Colonic mucosa (tissue), 4 donors: ENCODE results near the gene P2RY6. TPM values are rescaled to one million over a fixed set of nuclear protein-coding genes. Genes with fewer than 3 reads are reported as not detected.

ENCODE experiments used
- DNase-seq: peaks from one replicate; pipeline ENCODE4 v3.0.0-alpha.2; 2020
- H3K27ac ChIP-seq: fragments of 200-600 bp; one replicate; pipeline ENCODE4 v1.8.0; 2021
- H3K27me3 ChIP-seq: fragments of 200-600 bp; one replicate; pipeline ENCODE4 v1.8.0; 2021
- H3K36me3 ChIP-seq: fragments of 200-600 bp; one replicate; pipeline ENCODE4 v1.8.0; 2021
- H3K4me1 ChIP-seq: fragments of 200-600 bp; one replicate; pipeline ENCODE4 v1.8.0; 2021; ENCODE audit warnings: mild to moderate bottlenecking
- H3K4me3 ChIP-seq: fragments of 200-600 bp; one replicate; pipeline ENCODE4 v1.8.0; 2021
- H3K9ac ChIP-seq, 2 donors: one replicate each; pipeline ENCODE4 v1.7.0; 2013; ENCODE audit warnings: control low read depth in 2 of 2, low read depth in 2 of 2, low read length in 2 of 2
- H3K9me3 ChIP-seq: fragments of 200-600 bp; one replicate; pipeline ENCODE4 v1.8.0; 2021
- CTCF ChIP-seq: fragments of 200-600 bp; IDR thresholded peaks from one replicate; pipeline ENCODE4 v1.8.0; 2022; ENCODE audit warnings: antibody characterized with exemption, mild to moderate bottlenecking
- intact Hi-C: fragments of 100-400 bp; cut with DNase I; formaldehyde crosslinking; loops from one replicate; pipeline ENCODE4 v1.14.1; 2022
- total RNA-seq, 2 donors: library from RNA; stranded (reverse); fragmentation: NEBNext Ultra II Directional in 1 of 2; extraction: Animal tissue kit (Norgen Biotek cat#: 25700) in 1 of 2; gene quantifications; one replicate each; pipeline ENCODE4 v1.2.1, GENCODE V29; 2021
- donor health status: healthy.
- donor health status: DM: no; HTN: no; CAD: no.
- donor health status: DM: no; HTN: no; CAD: no.

P2RY6 gene
- total RNA-seq, 2 donors from 2014 or later: 0.91 to 1.4 TPM

- no peaks in the 10 kb centered on the region for H3K9me3 ChIP-seq
- H3K36me3 ChIP-seq: no peaks in the 10 kb centered on the region
- no peaks in the 10 kb centered on the region for H3K27me3 ChIP-seq
- TF ChIP-seq CTCF: no peak
- no peaks in the 10 kb centered on the region for H3K4me1 ChIP-seq
- no peak overlapping the region for H3K27ac ChIP-seq
- H3K4me3 ChIP-seq: no peak overlapping the region
- DNase-seq: no peak
- intact Hi-C loops: no loop called here
- peak overlapping the region in 1 of 2 donors; percentile 19 for H3K9ac ChIP-seq
These were observed 58.5 kb downstream of the P2RY6 start for GRCh38 chr11:73330569-73331093.

DNA sequence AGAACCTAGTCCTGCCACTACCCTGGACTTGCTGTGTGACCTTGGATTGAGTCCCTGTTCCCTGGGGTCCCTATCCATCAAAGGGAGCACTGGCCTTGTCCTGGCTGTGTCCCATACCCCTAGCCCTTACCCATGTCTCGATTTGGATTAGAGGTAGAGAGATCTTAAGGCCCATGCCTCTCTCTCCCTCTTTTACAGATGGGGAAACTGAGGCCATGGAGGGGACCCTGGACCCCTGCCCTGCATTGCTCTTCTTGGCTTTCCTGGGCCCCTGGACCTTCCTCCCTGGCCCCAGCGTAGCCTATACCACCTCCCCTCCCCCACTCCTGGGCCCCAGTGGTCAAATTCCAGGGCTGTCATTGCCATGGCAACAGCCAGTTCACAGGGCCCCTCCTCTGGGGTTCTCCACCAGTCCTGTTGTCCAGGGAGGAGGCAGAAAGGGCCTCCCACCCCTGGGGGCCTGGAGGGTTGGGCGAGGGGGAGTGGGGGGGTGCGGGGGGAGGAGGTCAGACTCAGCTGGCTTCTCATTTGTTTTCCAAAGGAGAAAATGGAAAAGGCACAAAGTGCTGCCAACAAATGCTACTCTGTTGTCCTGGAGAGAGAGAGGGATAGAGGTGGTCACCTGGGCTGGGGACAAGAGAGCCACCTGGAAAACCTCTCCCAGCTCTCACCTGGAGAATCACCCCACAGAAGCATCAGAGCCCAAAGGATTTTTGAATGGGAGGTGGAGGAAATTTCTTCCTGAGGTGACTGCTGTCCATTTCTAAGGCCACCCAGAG lies 59.2 kb downstream of the P2RY6 start:
- Histone ChIP-seq H3K36me3 (no peaks in the 10 kb centered on the region), H3K9me3 (no peaks in the 10 kb centered on the region), H3K27me3 (no peaks in the 10 kb centered on the region), H3K9ac (peak overlapping the region in 1 of 2 donors; percentile 19), H3K4me1 (no peaks in the 10 kb centered on the region), H3K27ac (no peak overlapping the region), H3K4me3 (no peak overlapping the region)
- TF ChIP-seq CTCF: no peak
- DNase-seq: no peak
- intact Hi-C loops: no loop called here

GRCh38 chr11:73333173-73333572 lies 61.0 kb downstream of the P2RY6 start:
- intact Hi-C loops: no loop called here
- no peaks in the 10 kb centered on the region for H3K36me3 ChIP-seq
- H3K9me3 ChIP-seq: no peaks in the 10 kb centered on the region
- peak overlapping the region in 1 of 2 donors; percentile 5 for H3K9ac ChIP-seq
- peak overlapping the region; percentile 65 for H3K27ac ChIP-seq
- no peak for DNase-seq
- no peaks in the 10 kb centered on the region for H3K27me3 ChIP-seq
- no peak for TF ChIP-seq CTCF
- no peaks in the 10 kb centered on the region for H3K4me1 ChIP-seq
- H3K4me3 ChIP-seq: no peak overlapping the region

- Histone ChIP-seq H3K4me3 (no peak overlapping the region), H3K27me3 (no peaks in the 10 kb centered on the region), H3K9me3 (no peaks in the 10 kb centered on the region), H3K4me1 (no peaks in the 10 kb centered on the region), H3K9ac (peak overlapping the region in 1 of 2 donors; percentile 26), H3K27ac (peak overlapping the region; percentile 65), H3K36me3 (no peaks in the 10 kb centered on the region)
- intact Hi-C loops: loop anchor here (2.0 kb wide), 1 partner anchor 27 kb away; no protein-coding TSS in a partner anchor
- TF ChIP-seq CTCF: no peak
- no peak for DNase-seq
These were observed 61.7 kb downstream of the P2RY6 start for GRCh38 chr11:73333640-73334383.

GRCh38 chr11:73334384-73335203 lies 62.5 kb downstream of the P2RY6 start:
- DNase-seq: peak; percentile 63
- H3K27me3 ChIP-seq: no peaks in the 10 kb centered on the region
- H3K36me3 ChIP-seq: no peaks in the 10 kb centered on the region
- H3K4me1 ChIP-seq: no peaks in the 10 kb centered on the region
- H3K27ac ChIP-seq: peak overlapping the region; percentile 65
- peak overlapping the region in 1 of 2 donors; percentile 26 for H3K9ac ChIP-seq
- intact Hi-C loops: loop anchor here (2.0 to 5.0 kb wide), 2 partner anchors 28 to 37 kb away; no protein-coding TSS in a partner anchor
- H3K9me3 ChIP-seq: no peaks in the 10 kb centered on the region
- no peak for TF ChIP-seq CTCF
- H3K4me3 ChIP-seq: no peak overlapping the region
